Nephron progenitor cell (in vitro differentiated cells): Measurements from ENCODE around the gene ACER3.
"Not testable (repeated sequence)": the region's sequence is repeated elsewhere in the genome, so short reads cannot be mapped to it uniquely, and the experiment has no call there.

Experiments used
- DNase-seq: peaks from one replicate; pipeline ENCODE4 v3.0.0; 2021
- H3K27ac Mint-ChIP-seq: 2 replicates; pipeline ENCODE4 v1.8.0; 2021; ENCODE audit warnings: mild to moderate bottlenecking, moderate library complexity, mixed read lengths
- H3K27me3 Mint-ChIP-seq: 2 replicates; pipeline ENCODE4 v1.8.0; 2021; ENCODE audit warnings: mild to moderate bottlenecking, low read depth, mixed read lengths; ENCODE audit not compliant: poor library complexity
- H3K36me3 Mint-ChIP-seq: 2 replicates; pipeline ENCODE4 v1.8.0; 2021; ENCODE audit warnings: low read depth, mixed read lengths
- H3K4me1 Mint-ChIP-seq: 2 replicates; pipeline ENCODE4 v1.8.0; 2021; ENCODE audit warnings: mixed read lengths
- H3K4me3 Mint-ChIP-seq: 2 replicates; pipeline ENCODE4 v1.8.0; 2021; ENCODE audit warnings: mild to moderate bottlenecking, moderate library complexity, mixed read lengths
- H3K9me3 Mint-ChIP-seq: 2 replicates; pipeline ENCODE4 v1.8.0; 2021; ENCODE audit warnings: mild to moderate bottlenecking, moderate library complexity, mixed read lengths
- TF ChIP-seq, protein P1 (sequence below): fragments of 200-600 bp; sonication (generic); IDR thresholded peaks from 2 replicates; pipeline ENCODE4 v1.5.0; 2021; ENCODE audit warnings: antibody characterized with exemption

The ACER3 gene

DNA sequence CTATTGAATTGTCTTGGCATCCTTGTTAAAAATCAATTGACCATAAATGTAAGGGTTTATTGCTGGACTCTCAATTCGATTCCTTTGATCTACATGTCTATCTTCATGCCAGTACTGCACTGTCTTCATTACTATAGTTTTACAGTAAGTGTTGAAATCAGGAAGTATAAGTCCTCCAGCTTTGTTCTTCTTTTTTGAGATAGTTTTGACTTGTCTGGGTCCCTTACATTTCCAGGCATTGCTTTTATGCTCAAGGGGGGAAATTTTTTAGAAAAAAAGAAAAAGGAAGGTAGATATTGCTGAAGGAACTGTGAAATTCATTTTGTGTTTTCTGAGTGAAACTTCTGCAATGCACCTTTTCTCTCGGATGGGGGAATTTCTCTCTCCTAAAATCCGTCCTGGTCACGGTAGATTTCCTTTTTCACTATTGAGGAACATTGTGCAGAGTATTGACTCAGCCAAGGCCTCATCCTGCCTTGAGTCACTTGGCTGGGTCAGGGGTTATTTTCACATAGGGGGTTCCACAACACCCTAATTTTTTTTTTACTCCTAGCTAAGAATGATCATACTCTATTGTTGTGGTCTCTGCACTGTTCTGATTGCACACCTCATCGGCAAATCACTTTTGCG lies 2.8 kb upstream of the ACER3 start:
- no peak for DNase-seq
- TF ChIP-seq, protein P1, sequence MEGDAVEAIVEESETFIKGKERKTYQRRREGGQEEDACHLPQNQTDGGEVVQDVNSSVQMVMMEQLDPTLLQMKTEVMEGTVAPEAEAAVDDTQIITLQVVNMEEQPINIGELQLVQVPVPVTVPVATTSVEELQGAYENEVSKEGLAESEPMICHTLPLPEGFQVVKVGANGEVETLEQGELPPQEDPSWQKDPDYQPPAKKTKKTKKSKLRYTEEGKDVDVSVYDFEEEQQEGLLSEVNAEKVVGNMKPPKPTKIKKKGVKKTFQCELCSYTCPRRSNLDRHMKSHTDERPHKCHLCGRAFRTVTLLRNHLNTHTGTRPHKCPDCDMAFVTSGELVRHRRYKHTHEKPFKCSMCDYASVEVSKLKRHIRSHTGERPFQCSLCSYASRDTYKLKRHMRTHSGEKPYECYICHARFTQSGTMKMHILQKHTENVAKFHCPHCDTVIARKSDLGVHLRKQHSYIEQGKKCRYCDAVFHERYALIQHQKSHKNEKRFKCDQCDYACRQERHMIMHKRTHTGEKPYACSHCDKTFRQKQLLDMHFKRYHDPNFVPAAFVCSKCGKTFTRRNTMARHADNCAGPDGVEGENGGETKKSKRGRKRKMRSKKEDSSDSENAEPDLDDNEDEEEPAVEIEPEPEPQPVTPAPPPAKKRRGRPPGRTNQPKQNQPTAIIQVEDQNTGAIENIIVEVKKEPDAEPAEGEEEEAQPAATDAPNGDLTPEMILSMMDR, result no peak
- H3K9me3 Mint-ChIP-seq, result no peaks in the 10 kb centered on the region

GRCh38 chr11:76859708-76860227 lies 950 bp upstream of the ACER3 start:
- DNase-seq, result no peak
- Mint-ChIP-seq H3K27me3 (peaks cover 6% of the 10 kb centered on the region), H3K27ac (no peak overlapping the region), H3K9me3 (no peaks in the 10 kb centered on the region), H3K36me3 (no peaks in the 10 kb centered on the region), H3K4me3 (peak overlapping the region; percentile 60), H3K4me1 (peaks cover 24% of the 10 kb centered on the region)
- TF ChIP-seq, protein P1, result no peak

More for the DNA sequence above, 2.8 kb upstream of the ACER3 start:
- Mint-ChIP-seq H3K4me3 (no peak overlapping the region), H3K27me3 (peaks cover 6% of the 10 kb centered on the region), H3K27ac (no peak overlapping the region), H3K4me1 (peaks cover 24% of the 10 kb centered on the region), H3K36me3 (no peaks in the 10 kb centered on the region)

- Mint-ChIP-seq H3K36me3 (no peaks in the 10 kb centered on the region), H3K4me3 (peak overlapping the region; percentile 89), H3K4me1 (peaks cover 24% of the 10 kb centered on the region), H3K27me3 (peaks cover 9% of the 10 kb centered on the region), H3K9me3 (no peaks in the 10 kb centered on the region), H3K27ac (no peak overlapping the region)
- TF ChIP-seq, protein P1, result no peak
- DNase-seq, result no peak
Observed at GRCh38 chr11:76861490-76861953, 804 bp downstream of the ACER3 start.

DNA sequence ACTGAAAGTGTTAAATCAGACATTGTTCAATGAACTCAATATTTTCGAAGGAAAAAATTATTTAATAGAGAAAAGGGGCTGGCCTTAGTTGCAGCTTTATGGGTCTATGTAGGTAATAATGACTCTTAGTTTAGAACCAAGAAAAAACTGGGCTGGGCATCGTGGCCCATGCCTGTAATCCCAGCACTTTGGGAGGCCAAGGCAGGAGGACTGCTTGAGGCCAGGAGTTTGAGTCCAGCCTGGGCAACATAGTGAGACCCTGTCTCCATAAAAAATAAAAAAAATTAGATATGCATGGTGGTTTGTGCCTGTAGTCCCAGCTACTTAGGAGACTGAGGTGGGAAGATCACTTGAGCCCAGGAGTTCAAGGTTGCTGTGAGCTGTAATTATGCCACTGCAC lies 2.1 kb downstream of the ACER3 start:
- H3K27me3 Mint-ChIP-seq, H3K4me3 Mint-ChIP-seq, DNase-seq, H3K36me3 Mint-ChIP-seq, H3K9me3 Mint-ChIP-seq, H3K27ac Mint-ChIP-seq: not testable (repeated sequence)
- H3K4me1 Mint-ChIP-seq, result peaks cover 22% of the 10 kb centered on the region

GRCh38 chr11:76863196-76863777 lies 2.6 kb downstream of the ACER3 start:
- Mint-ChIP-seq H3K27ac (no peak overlapping the region), H3K4me3 (no peak overlapping the region), H3K36me3 (no peaks in the 10 kb centered on the region), H3K9me3 (no peaks in the 10 kb centered on the region), H3K27me3 (peaks cover 9% of the 10 kb centered on the region), H3K4me1 (peaks cover 19% of the 10 kb centered on the region)
- no peak for DNase-seq
- TF ChIP-seq, protein P1, result no peak

DNA sequence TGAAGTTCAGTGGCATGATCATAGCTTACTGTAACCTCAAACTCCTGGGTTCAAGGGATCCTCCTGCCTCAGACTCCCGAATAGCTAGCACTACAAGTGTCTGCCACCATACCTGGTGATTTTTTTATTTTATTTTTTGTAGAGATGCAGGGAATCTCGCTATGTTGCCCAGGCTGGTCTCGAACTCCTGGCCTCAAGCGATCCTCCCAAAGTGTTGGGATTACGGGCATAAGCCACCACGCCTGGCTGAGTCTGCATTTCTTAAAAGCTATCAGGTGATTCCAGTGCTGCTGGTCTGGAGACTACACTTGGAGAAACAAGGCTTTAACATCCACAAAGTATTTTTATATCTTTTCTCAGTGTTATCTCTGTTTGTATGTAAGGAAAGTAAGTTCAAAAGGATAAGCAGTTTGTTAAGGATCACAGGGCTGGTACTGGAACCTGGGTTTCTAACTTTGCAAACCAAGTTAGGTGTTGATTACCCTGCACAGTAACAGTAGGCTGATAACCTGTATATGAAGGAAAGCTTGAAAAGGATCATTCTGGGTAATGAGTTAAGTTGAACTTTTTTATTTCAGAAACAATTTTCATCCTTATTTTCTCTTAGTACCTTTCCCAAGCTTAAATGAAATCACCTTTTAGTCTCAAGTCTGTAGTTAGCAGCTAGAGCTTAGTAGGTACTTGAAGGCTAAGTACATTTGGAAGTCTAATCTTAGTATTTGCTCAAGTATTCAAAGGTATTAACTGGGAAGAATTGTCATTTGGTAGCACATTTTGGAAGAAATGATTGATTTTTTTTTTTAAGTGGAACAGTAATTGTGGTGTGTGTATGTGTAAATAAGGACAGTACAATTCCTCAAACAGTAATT lies 12.5 kb downstream of the ACER3 start:
- Mint-ChIP-seq H3K27me3 (no peaks in the 10 kb centered on the region), H3K36me3 (peaks cover 12% of the 10 kb centered on the region), H3K9me3 (no peaks in the 10 kb centered on the region), H3K4me3 (no peak overlapping the region), H3K27ac (no peak overlapping the region), H3K4me1 (no peaks in the 10 kb centered on the region)
- TF ChIP-seq, protein P1, result no peak
- DNase-seq, result no peak
